ENCODE data around the gene CCDC158. TPM values are rescaled to one million over a fixed set of nuclear protein-coding genes. Genes with fewer than 3 reads are reported as not detected.

CCDC158 gene
- total and polyA plus RNA-seq, 2 of the 8 experiments (the other 6 are each of a cell fraction or from before 2014, with no cell fraction given): not detected

GRCh38 chr4:76373919-76374552 is 46.9 kb downstream of the CCDC158 start:
- no peak overlapping the region for H3K23ac ChIP-seq (ENCODE audit: insufficient read length)
- no peak overlapping the region for H2BK5ac ChIP-seq (ENCODE audit: low read depth, low read length)
- no peak overlapping the region for H3K9ac ChIP-seq (replicated peaks in 1 of 4; ENCODE audit: extremely low read depth in 1 of 4, low read depth in 3 of 4, low read length in 3 of 4)
- H3K56ac ChIP-seq (replicated peaks; ENCODE audit: insufficient read length, low read depth, low read length): no peak overlapping the region
- no peak overlapping the region for H3K18ac ChIP-seq (ENCODE audit: extremely low read depth, low read length)
- CTCF ChIA-PET (ENCODE audit: partially characterized antibody): interaction anchor here (0.6 to 5.8 kb wide), 7 partner anchors 11 to 199 kb away, joined by 3 to 153 read pairs (median 3); partner anchors contain the start of genes FAM47E and STBD1
- no peak overlapping the region for H4K91ac ChIP-seq (replicated peaks; ENCODE audit: insufficient read length, low read length)
- FAIRE-seq (no peak), DNase-seq (ENCODE audit: low read depth in 1 of 2, low spot score in 2 of 2) (no peak)
- no peak overlapping the region for H3K14ac ChIP-seq (ENCODE audit: insufficient read length)
- no peak overlapping the region for H3K4me3 ChIP-seq (ENCODE audit: extremely low read depth in 1 of 4, insufficient read depth in 2 of 4, low read depth in 3 of 4, low read length in 4 of 4)
- H3K4me1 ChIP-seq (replicated peaks in 1 of 4; ENCODE audit: control insufficient read depth in 3 of 4, insufficient read depth in 4 of 4, low read length in 3 of 4): peaks cover 0 to 7% (median 3%) of the 10 kb centered on the region in 4 experiments; a peak in 6 of 7 replicates
- H2BK120ac ChIP-seq (replicated peaks; ENCODE audit: low read depth, low read length): no peak overlapping the region
- H2BK20ac ChIP-seq (ENCODE audit: low read length): no peak overlapping the region
- H2AK5ac ChIP-seq (ENCODE audit: low read depth, low read length): no peak overlapping the region
- POLR2A ChIA-PET (ENCODE audit: partially characterized antibody): no interaction called here
- no peak overlapping the region for H2BK12ac ChIP-seq (ENCODE audit: low read depth, low read length)
- H2BK15ac ChIP-seq (ENCODE audit: low read length): no peak overlapping the region
- no peaks in the 10 kb centered on the region for H3K23me2 ChIP-seq (ENCODE audit: low read depth, low read length)
- H2AFZ ChIP-seq (ENCODE audit: low read length): no peak overlapping the region
- no peak overlapping the region for H4K8ac ChIP-seq (ENCODE audit: extremely low read depth, insufficient read depth, low read length)
- no peak overlapping the region for H3K27ac ChIP-seq (ENCODE audit: low read depth, low read length)
- H4K20me1 ChIP-seq (replicated peaks in 1 of 2; ENCODE audit: control insufficient read depth in 1 of 2, insufficient read depth in 2 of 2, low read length in 2 of 2): no peaks in the 10 kb centered on the region
- no peaks in the 10 kb centered on the region for H3K79me2 ChIP-seq (ENCODE audit: control insufficient read depth in 1 of 2, insufficient read depth in 2 of 2, low read length in 2 of 2)
- no peak overlapping the region for H4K5ac ChIP-seq (ENCODE audit: insufficient read length, low read depth, low read length)
- no peaks in the 10 kb centered on the region for H3K79me1 ChIP-seq (ENCODE audit: low read depth, low read length)
- no peak overlapping the region for H3K4ac ChIP-seq (replicated peaks; ENCODE audit: insufficient read length, low read depth, low read length)
- no peaks in the 10 kb centered on the region for H3K9me3 ChIP-seq (ENCODE audit: insufficient read depth in 2 of 2, low read depth in 1 of 2, low read length in 1 of 2)
- WGBS, 2 experiments (ENCODE audit: extremely low coverage in 1 of 2, insufficient coverage in 1 of 2, insufficient read length in 1 of 2, insufficient replicate concordance in 2 of 2, low coverage in 1 of 2, low lambda C conversion rate in 2 of 2, missing lambda C conversion rate in 1 of 2): 91% methylated on average over 6 of the region's 6 CpGs; no CpG with 5 or more reads in 1 of the 2 experiments
- H3K36me3 ChIP-seq (ENCODE audit: control insufficient read depth in 2 of 4, insufficient read depth in 4 of 4, low read length in 3 of 4): no peaks in the 10 kb centered on the region
- no peak overlapping the region for H3K4me2 ChIP-seq (ENCODE audit: insufficient read depth in 1 of 2, low read depth in 2 of 2, low read length in 2 of 2)
- no peaks in the 10 kb centered on the region for H3K27me3 ChIP-seq (replicated peaks in 1 of 4; ENCODE audit: control insufficient read depth in 3 of 4, extremely low read depth in 1 of 4, insufficient read depth in 3 of 4, low read length in 3 of 4)
- no peak for TF ChIP-seq NRF1 (IDR thresholded peaks at IDR 0.05; ENCODE audit: low read depth, low read length)
- TF ChIP-seq, protein P1, sequence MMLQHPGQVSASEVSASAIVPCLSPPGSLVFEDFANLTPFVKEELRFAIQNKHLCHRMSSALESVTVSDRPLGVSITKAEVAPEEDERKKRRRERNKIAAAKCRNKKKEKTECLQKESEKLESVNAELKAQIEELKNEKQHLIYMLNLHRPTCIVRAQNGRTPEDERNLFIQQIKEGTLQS (IDR thresholded peaks at IDR 0.05; ENCODE audit: insufficient read depth, low read depth, low read length): no peak
- no peak for TF ChIP-seq CBX8 (IDR thresholded peaks at IDR 0.05; ENCODE audit: borderline replicate concordance, low read depth, low read length)
- no peak for TF ChIP-seq TCF12 (IDR thresholded peaks at IDR 0.05; ENCODE audit: low read depth, low read length)
- TF ChIP-seq SP1 (IDR thresholded peaks at IDR 0.05; ENCODE audit: low read depth, low read length): no peak
- no peak for TF ChIP-seq SP2 (IDR thresholded peaks at IDR 0.05; ENCODE audit: low read length)
- no peak for TF ChIP-seq POLR2AphosphoS5 (IDR thresholded peaks at IDR 0.05; ENCODE audit: low read depth, low read length)

Data from H1 (cell line).